ENCODE measurements around the gene GSG1L.

Gene GSG1L

DNA sequence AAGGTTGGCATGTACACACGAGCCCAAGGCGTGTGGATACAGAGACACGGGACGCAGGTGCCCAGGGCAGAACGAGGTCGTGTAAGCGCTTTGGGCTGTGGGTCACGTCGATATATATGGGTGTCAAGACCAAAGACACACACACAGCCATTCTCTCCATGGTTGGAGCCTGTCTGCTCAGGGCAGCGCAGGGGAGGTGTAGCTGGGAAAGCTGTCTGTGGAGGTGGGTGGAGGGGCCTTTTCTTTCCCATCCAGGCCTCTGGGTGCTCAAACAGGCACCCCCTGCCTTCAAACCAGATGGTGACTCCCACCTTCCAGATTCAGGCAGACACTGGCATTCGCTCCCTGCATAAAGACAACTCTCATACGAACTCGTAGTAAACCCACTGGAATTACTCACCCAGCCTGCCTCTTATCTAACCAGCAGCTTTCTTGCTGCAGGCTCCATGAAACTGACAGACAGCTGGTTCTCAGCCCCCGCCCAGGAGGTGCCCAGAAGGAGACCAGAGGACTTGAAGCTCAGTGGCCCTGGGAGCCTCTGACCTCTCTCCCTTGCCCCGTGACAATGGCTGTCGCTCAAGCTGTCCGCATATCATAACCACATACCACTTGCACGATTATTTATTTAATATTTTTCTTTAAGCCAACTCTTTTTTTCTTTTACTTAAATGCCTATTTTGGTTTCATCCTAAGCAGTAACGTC is 276.4 kb downstream of the GSG1L start:
- H3K4me1 ChIP-seq = peaks cover 0 to 4% (median 0%) of the 10 kb centered on the region in 10 experiments; a peak in 3 of 20 replicates
- no peaks in the 10 kb centered on the region for H3K27me3 ChIP-seq
- no peak for TF ChIP-seq Cebpa-rat (IDR thresholded peaks at IDR 0.05)
- no peak overlapping the region for H3K4me2 ChIP-seq
- no peak overlapping the region for H3K27ac ChIP-seq
- no peak overlapping the region for H3K4me3 ChIP-seq
- H3K9me3 ChIP-seq (replicated peaks in 1 of 11) = no peaks in the 10 kb centered on the region
- H3K36me3 ChIP-seq = no peaks in the 10 kb centered on the region
- no peak overlapping the region for H3K9ac ChIP-seq
- H4K20me1 ChIP-seq = peaks cover 0 to 4% (median 0%) of the 10 kb centered on the region in 11 experiments; a peak in 2 of 22 replicates

DNA sequence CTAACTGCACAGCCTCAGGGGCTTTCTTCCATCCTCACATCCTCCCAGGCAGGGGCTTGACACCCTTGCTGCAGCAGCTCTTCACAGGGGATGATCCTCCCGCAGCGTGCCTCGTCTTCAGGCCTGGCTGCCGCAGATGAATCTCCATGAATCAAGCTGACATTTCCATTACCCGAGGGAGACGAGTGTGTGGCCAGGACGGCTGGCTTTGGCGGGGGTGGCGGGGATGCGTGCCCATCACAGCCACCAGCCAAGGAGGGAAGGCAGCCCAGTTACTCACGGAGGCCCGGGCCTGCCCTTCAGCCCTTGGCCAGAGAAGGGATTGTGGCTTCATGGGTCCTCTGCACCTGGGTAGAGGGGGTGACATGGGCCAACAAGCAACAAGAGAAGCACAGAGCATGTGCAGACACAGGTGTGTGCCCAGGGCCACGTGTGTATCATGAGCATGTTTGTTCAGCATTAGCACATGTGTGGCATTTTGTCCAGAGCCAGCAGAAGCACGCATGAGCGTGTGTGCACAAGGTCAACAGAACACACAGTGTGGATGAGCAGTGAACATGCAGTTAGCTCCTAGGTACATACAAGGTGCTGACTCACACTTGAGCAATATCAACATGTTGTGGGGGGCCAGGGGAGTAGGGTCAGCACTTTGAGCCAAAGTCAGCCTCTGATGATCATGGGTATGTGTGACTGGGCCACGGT is 277.1 kb downstream of the GSG1L start:
- H3K4me3 ChIP-seq = no peak overlapping the region
- peaks cover 0 to 7% (median 0%) of the 10 kb centered on the region in 10 experiments; a peak in 3 of 20 replicates for H3K4me1 ChIP-seq
- H3K4me2 ChIP-seq = no peak overlapping the region
- H4K20me1 ChIP-seq = peaks cover 0 to 4% (median 0%) of the 10 kb centered on the region in 11 experiments; a peak in 2 of 22 replicates
- H3K27ac ChIP-seq = no peak overlapping the region
- no peaks in the 10 kb centered on the region for H3K36me3 ChIP-seq
- H3K27me3 ChIP-seq = no peaks in the 10 kb centered on the region
- no peaks in the 10 kb centered on the region for H3K9me3 ChIP-seq (replicated peaks in 1 of 11)
- no peak for TF ChIP-seq Cebpa-rat (IDR thresholded peaks at IDR 0.05)
- no peak overlapping the region for H3K9ac ChIP-seq

GRCh38 chr16:27785307-27785678 is 278.2 kb downstream of the GSG1L start:
- Histone ChIP-seq H3K4me3 (no peak overlapping the region), H3K36me3 (no peaks in the 10 kb centered on the region), H3K9me3 (replicated peaks in 1 of 11) (no peaks in the 10 kb centered on the region), H3K4me1 (peaks cover 0 to 7% (median 0%) of the 10 kb centered on the region in 10 experiments; a peak in 3 of 20 replicates), H3K27ac (no peak overlapping the region), H3K27me3 (no peaks in the 10 kb centered on the region), H3K9ac (no peak overlapping the region), H4K20me1 (peaks cover 0 to 4% (median 0%) of the 10 kb centered on the region in 11 experiments; a peak in 2 of 22 replicates), H3K4me2 (no peak overlapping the region)
- TF ChIP-seq Cebpa-rat (IDR thresholded peaks at IDR 0.05) = no peak

DNA sequence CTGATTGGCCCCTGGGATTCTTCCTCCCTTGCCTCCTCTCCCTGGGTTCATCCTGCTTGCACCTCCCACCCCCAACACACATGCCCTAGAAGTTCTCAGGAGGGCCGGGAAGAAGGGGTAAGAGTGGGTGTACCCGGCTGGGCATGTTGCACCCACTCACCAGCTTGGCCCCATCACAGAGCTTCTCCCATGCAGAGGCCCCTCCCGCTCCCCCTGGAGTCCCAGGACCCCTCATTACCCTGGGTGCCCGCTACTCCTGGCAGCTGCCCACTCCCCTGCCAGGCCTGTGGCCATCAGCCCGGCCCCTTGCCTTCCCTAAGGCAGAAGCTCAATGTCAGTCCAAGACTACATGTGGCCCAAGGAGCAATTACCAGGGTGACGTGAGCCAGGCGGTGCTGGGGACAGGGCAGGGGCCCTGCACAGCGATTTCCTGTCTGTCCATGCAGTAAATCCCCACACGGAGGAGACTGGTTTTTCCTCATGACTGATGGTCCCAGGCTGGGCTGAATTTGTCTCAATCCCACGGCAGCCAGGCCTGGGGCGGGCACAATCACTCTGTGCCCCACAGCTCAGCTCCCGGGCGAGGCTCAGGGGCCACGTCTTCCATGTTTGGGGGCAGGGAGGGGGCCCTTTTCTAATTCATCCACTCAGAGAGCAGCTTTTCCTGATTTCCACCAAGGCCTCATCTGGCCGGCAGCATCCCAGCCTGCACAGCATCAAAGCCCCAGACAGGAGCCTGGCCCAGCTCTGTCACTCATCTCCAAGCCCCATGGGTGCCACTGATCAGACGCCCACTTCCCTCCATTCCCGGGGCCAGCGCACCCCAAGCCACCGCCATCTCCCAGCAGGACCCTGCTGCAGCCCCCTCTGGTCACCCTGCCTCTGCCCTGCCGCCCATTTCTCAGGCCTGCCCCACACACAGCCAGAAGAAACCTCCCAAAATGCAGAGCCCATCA is 278.9 kb downstream of the GSG1L start:
- no peak overlapping the region for H3K27ac ChIP-seq
- peaks cover 0 to 4% (median 0%) of the 10 kb centered on the region in 11 experiments; a peak in 2 of 22 replicates for H4K20me1 ChIP-seq
- H3K27me3 ChIP-seq = no peaks in the 10 kb centered on the region
- no peak overlapping the region for H3K4me2 ChIP-seq
- H3K9ac ChIP-seq = no peak overlapping the region
- no peaks in the 10 kb centered on the region for H3K36me3 ChIP-seq
- H3K4me3 ChIP-seq = no peak overlapping the region
- H3K9me3 ChIP-seq (replicated peaks in 1 of 11) = no peaks in the 10 kb centered on the region
- H3K4me1 ChIP-seq = peaks cover 0 to 7% (median 0%) of the 10 kb centered on the region in 10 experiments; a peak in 3 of 20 replicates
- TF ChIP-seq Cebpa-rat (IDR thresholded peaks at IDR 0.05) = no peak

- Histone ChIP-seq H3K36me3 (0 out of 22 replicates have a peak, but pooled peaks cover 0 to 4% (median 0%) of the 10 kb centered on the region in 11 experiments), H3K4me3 (no peak overlapping the region), H3K4me1 (peaks cover 0 to 7% (median 0%) of the 10 kb centered on the region in 10 experiments; a peak in 3 of 20 replicates), H3K9ac (no peak overlapping the region), H3K27ac (no peak overlapping the region), H4K20me1 (peaks cover 0 to 7% (median 0%) of the 10 kb centered on the region in 11 experiments; a peak in 2 of 22 replicates), H3K4me2 (peak overlapping the region in 3 of 11 experiments; percentile 8 to 19 (median 15); a peak in 2 of 22 replicates), H3K9me3 (replicated peaks in 1 of 11) (no peaks in the 10 kb centered on the region), H3K27me3 (no peaks in the 10 kb centered on the region)
- no peak for TF ChIP-seq Cebpa-rat (IDR thresholded peaks at IDR 0.05)
Measured at GRCh38 chr16:27781981-27782880, 281.3 kb downstream of the GSG1L start.

DNA sequence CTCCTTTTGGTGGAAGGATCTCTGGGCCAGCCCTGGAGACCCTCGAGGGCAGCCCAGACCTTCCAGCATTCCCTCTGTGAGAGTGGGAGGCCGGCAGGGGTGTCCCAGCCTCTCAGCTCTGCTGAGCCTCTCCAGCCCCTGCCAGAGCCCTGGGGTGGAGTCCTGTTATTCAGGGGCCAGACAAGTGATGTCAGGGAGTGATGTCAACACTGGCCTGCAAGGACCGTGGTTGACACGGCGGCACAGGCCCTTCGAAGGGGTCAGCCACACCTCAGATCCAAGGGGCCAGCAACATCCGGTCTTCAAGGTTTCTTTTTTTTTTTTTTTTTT is 282.4 kb downstream of the GSG1L start:
- no peaks in the 10 kb centered on the region for H3K27me3 ChIP-seq
- TF ChIP-seq Cebpa-rat (IDR thresholded peaks at IDR 0.05) = no peak
- 0 out of 22 replicates have a peak, but pooled peaks cover 0 to 5% (median 0%) of the 10 kb centered on the region in 11 experiments for H3K36me3 ChIP-seq
- H3K4me2 ChIP-seq = no peak overlapping the region
- no peak overlapping the region for H3K4me3 ChIP-seq
- H3K9me3 ChIP-seq (replicated peaks in 1 of 11) = no peaks in the 10 kb centered on the region
- no peak overlapping the region for H3K9ac ChIP-seq
- peaks cover 0 to 7% (median 0%) of the 10 kb centered on the region in 11 experiments; a peak in 2 of 22 replicates for H4K20me1 ChIP-seq
- peaks cover 0 to 15% (median 7%) of the 10 kb centered on the region in 10 experiments; a peak in 13 of 20 replicates for H3K4me1 ChIP-seq
- H3K27ac ChIP-seq = no peak overlapping the region

DNA sequence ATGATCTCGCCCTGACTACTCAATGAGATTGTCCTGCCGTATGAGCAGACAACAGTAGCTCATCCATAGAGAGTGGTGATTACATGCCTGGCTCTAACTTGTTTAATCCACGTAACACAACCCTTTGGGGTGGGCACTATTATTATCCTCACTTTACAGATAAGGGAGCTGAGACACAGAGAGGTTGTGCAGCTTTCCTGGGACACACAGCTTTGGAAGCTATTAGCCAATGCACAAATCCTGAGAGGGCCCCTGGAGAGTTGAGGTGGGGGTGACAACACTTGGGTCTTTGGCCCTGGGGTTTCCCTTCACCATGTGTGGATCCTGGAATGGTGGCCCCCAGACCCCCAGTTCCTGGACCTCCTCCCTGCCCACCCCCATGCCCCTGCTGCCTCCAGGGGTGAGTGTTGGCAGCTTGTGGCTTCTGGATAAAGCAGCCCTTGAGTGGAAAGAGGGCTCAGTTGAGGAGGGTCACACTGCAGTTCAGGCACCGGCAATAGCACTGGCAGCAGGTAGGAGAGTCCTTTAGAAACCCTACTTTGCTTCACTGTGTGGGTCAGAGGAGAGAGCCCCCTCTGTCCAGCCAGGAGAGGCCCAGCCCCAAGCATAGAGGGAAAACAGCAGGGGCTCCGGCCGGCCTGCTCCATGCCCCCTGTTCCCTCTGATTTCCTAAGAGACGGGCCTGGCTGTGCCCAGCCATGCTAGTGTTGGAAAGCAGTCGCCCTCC is 282.9 kb downstream of the GSG1L start:
- Histone ChIP-seq H3K4me2 (no peak overlapping the region), H3K27ac (no peak overlapping the region), H3K27me3 (no peaks in the 10 kb centered on the region), H3K9ac (no peak overlapping the region), H3K4me1 (peaks cover 0 to 20% (median 12%) of the 10 kb centered on the region in 10 experiments; a peak in 13 of 20 replicates), H3K36me3 (0 out of 22 replicates have a peak, but pooled peaks cover 0 to 5% (median 0%) of the 10 kb centered on the region in 11 experiments), H3K4me3 (no peak overlapping the region), H3K9me3 (replicated peaks in 1 of 11) (no peaks in the 10 kb centered on the region), H4K20me1 (peaks cover 0 to 9% (median 0%) of the 10 kb centered on the region in 11 experiments; a peak in 2 of 22 replicates)
- TF ChIP-seq Cebpa-rat (IDR thresholded peaks at IDR 0.05) = no peak

Data from BLaER1 treated with 17β-estradiol and CSF1 and Interleukin-3, amounts not matched to agents 10 nM and 100 nM (cell line).